Ovary (tissue), 9 donors: ENCODE results near the gene DMRTB1. TPM values are rescaled to one million over a fixed set of nuclear protein-coding genes. Genes with fewer than 3 reads are reported as not detected.

Source experiments
- DNase-seq, 5 donors: peaks; one replicate each; pipeline ENCODE4 v3.0.0-alpha.2; 2019 to 2020
- H3K27ac ChIP-seq, 2 donors: fragments of 200-600 bp; one replicate each; pipeline versions ENCODE4 v1.5.1 to v1.8.0; 2019 to 2022
- H3K27me3 ChIP-seq: fragments of 200-600 bp; one replicate; pipeline ENCODE4 v1.8.0; 2022
- H3K36me3 ChIP-seq: fragments of 200-600 bp; sonication (generic); one replicate; pipeline ENCODE4 v1.5.1; 2019
- H3K4me1 ChIP-seq: one replicate; pipeline ENCODE4 v1.8.1; 2013; ENCODE audit warnings: mild to moderate bottlenecking, moderate library complexity; ENCODE audit not compliant: insufficient read depth
- H3K4me3 ChIP-seq: fragments of 200-600 bp; sonication (generic); one replicate; pipeline ENCODE4 v1.5.1; 2017
- H3K9me3 ChIP-seq, 2 donors: fragments of 200-600 bp in 1 of 2; sonication (generic) in 1 of 2; one replicate each; pipeline versions ENCODE4 v1.5.1 to v1.8.1; 2013 to 2019; ENCODE audit warnings: mild to moderate bottlenecking in 1 of 2, moderate library complexity in 1 of 2
- EP300 ChIP-seq: sonication (generic); formaldehyde crosslinking; IDR thresholded peaks from one replicate; pipeline ENCODE4 v1.6.1; 2017; ENCODE audit warnings: antibody characterized with exemption
- POLR2A ChIP-seq: fragments of 450-650 bp; IDR thresholded peaks from one replicate; pipeline ENCODE4 v1.6.1; 2017; ENCODE audit warnings: antibody characterized with exemption, mild to moderate bottlenecking, moderate library complexity
- WGBS, 3 donors: extraction: QIAGEN DNeasy Blood & Tissue Kit in 1 of 3; methylation state at CpG; one replicate each; pipeline versions ENCODE4 v1.1.5 to v1.1.7; 2013 to 2017; 5-methylcytosine and 5-hydroxymethylcytosine counted together
- intact Hi-C, 4 donors: fragments of 100-400 bp; cut with DNase I; formaldehyde crosslinking; loops; one replicate each; pipeline versions ENCODE4 v1.11.0 to v1.15.1; 2022 to 2023
- polyA plus RNA-seq, 2 donors: library from polyadenylated mRNA; stranded (reverse); fragments of 200-250 nt in 1 of 2; fragments of 350-450 nt in 1 of 2; fragmentation: Illumina TruSeq in 1 of 2; extraction: RNeasy Lipid Tissue Mini Kit (QIAGEN cat#74804) in 1 of 2; gene quantifications; one replicate each; pipeline ENCODE4 v1.2.3, GENCODE V29; 2013 to 2014
- total RNA-seq, 7 donors: library from RNA; depleted of rRNA in 2 of 7; stranded (reverse); fragments of >200 nt in 2 of 7; fragmentation: NEBNext Ultra II Directional in 3 of 7; extraction: Animal tissue kit (Norgen Biotek cat#: 25700) in 3 of 7; gene quantifications; one replicate each; pipeline versions ENCODE4 v1.1.0 to v1.2.4, GENCODE V29; 2016 to 2023
- TF ChIP-seq, protein P1 (sequence below), 3 donors: fragments of 450-650 bp in 2 of 3; fragments of 200-600 bp in 1 of 3; IDR thresholded peaks; one replicate each; pipeline versions ENCODE4 v1.5.1 to v1.8.0; 2016 to 2022; ENCODE audit warnings: antibody characterized with exemption in 3 of 3, mild to moderate bottlenecking in 1 of 3
- donor health status: DM: no; HTN: no; CAD: no; lungs with moderate emphysema.
- donor health status: DM: no; HTN: no; CAD: no.
- donor health status: Bipolar disorder and iron deficiency.
- donor health status: DM: yes; HTN: yes; CAD: no.
- donor health status: DM: no; HTN: no; CAD: no.
- donor health status: DM: yes; HTN: yes; CAD: no.

DMRTB1 gene
- total and polyA plus RNA-seq, 9 donors: 0.06 TPM; not detected in 8

DNA sequence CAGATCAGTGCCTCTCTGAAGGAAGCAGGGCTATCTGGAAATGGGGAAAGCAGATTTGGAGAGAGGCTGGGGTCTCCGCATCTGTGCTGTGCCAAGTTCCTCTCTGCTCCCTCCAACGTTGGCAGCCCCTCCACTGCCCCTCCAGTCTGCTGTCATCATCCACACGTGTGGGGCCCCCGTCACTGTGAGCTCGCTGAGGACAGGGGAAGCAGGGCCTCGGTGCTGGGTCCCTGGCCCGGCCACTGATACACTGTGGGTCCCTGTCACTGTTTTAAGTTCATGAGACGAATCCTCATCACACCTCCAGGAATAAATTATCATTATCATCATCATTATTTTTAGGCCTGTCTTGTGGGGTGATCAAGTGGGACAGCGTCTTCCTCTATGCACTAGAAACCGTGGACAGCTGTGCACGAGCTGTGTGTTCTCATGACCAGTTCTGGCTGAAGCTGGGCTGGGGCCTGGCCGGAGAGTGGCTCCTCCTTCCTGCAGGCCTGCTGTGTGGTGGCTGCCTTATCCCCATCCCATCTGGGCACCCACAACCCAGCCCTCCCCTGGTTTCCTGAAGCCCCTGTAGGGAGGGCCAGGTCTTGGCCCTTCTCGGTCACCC lies 52.2 kb downstream of the DMRTB1 start:
- H3K27me3 ChIP-seq: no peaks in the 10 kb centered on the region
- H3K36me3 ChIP-seq: no peaks in the 10 kb centered on the region
- H3K27ac ChIP-seq: no peak overlapping the region
- intact Hi-C loops: no loop called here
- H3K4me3 ChIP-seq: no peak overlapping the region
- 77 to 88% (median 86%) methylated on average over 13 of the region's 13 CpGs for WGBS, 3 donors
- H3K9me3 ChIP-seq: no peaks in the 10 kb centered on the region
- H3K4me1 ChIP-seq: no peaks in the 10 kb centered on the region
- DNase-seq: no peak
- TF ChIP-seq, protein P1, sequence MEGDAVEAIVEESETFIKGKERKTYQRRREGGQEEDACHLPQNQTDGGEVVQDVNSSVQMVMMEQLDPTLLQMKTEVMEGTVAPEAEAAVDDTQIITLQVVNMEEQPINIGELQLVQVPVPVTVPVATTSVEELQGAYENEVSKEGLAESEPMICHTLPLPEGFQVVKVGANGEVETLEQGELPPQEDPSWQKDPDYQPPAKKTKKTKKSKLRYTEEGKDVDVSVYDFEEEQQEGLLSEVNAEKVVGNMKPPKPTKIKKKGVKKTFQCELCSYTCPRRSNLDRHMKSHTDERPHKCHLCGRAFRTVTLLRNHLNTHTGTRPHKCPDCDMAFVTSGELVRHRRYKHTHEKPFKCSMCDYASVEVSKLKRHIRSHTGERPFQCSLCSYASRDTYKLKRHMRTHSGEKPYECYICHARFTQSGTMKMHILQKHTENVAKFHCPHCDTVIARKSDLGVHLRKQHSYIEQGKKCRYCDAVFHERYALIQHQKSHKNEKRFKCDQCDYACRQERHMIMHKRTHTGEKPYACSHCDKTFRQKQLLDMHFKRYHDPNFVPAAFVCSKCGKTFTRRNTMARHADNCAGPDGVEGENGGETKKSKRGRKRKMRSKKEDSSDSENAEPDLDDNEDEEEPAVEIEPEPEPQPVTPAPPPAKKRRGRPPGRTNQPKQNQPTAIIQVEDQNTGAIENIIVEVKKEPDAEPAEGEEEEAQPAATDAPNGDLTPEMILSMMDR (IDR thresholded peaks at IDR 0.05): no peak
- TF ChIP-seq EP300 (no peak), POLR2A (no peak)

DNA sequence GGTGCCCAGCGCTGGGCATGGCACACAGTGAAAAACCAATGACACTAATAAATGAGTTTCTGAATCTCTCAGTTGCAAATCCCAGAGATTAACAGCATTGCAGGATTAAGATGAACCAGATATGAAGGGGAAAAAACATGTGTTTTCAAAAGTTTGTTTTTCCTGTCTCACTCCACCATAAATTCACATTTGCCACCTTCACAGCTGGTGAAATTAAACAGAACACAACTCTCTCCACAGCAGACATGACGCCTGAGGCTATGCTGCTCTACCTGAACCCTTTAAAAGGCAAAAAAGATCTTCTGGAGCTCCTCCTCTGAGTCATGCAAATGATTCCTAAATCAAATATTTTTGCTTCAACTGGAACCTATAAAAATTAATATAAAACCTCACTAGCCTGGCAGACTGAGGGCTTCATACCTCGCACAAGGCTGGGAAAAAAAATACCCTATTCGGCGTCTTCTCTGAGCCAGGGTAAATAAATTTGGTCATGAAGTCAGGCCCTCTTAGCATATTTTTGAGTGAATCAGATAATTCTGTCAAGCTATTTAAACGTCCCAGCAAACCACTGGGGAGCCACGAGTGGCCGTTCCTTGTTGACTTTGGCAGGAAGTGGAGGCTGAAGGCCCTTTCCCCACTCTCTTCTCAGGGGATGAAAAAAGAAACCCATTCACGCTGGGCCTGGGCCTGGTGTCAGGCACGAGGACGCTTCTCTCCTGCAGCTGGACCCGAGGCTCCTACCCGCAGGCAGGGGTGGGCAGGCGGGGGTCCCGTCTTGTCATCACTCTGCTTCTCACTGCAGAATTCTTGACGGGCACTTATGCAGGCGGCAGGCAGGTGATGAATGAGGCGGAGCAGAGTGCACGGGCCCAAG lies 53.0 kb downstream of the DMRTB1 start:
- intact Hi-C loops: no loop called here
- Histone ChIP-seq H3K4me3 (no peak overlapping the region), H3K27me3 (no peaks in the 10 kb centered on the region), H3K36me3 (no peaks in the 10 kb centered on the region), H3K4me1 (no peaks in the 10 kb centered on the region), H3K27ac (no peak overlapping the region), H3K9me3 (no peaks in the 10 kb centered on the region)
- TF ChIP-seq EP300 (no peak), POLR2A (no peak)
- TF ChIP-seq, protein P1 (IDR thresholded peaks at IDR 0.05): no peak
- WGBS, 3 donors: 70 to 78% (median 77%) methylated on average over 19 of the region's 19 CpGs
- no peak for DNase-seq

DNA sequence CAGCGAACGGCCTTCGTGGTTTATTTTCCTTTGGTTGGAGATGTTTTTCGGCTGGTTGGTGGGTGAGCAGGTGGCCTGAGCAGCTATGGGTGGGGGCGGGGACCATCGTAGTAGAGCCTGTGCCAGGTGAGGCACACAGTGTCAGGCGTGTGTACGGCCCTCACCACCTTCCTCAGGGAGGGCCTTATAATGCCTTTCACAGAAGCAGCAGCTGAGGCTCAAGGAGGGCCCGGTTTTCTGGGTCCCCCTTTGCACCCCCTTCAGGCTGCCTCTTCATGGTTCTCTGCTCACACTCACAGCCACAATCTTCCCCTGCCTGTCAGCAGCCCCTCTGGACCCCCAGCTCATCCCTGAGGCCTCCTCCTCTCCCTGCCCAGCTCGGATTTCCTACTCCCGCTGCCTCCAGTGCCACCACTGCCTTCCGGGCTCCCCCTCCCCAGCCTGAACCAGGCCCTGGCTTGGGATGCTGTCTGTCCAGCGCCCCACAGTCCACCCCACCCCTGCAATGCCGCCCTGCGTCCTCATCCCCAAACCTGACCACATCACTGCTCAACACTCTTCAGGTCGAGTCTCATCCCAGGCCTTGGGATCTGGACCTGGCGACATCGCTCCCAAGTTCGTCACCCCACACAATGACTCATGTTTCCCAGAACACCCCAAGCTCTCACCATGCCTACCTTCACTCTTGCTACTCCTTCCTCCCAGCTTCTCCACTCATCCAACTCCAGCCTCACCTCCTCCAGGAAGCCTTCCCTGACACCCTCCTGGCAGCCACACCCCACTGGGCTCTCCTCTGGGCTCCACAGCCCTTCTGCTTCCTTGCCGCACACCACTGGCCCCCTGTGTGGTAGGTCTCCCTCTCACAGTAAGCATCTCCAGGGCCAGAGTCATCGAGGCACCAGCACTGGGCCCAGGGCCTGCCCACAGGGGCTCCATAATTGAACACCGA lies 53.9 kb downstream of the DMRTB1 start:
- no peak for DNase-seq
- 82 to 87% (median 84%) methylated on average over 21 to 22 of the region's 22 CpGs for WGBS, 3 donors

More for the DNA sequence above, 53.9 kb downstream of the DMRTB1 start:
- TF ChIP-seq, protein P1 (IDR thresholded peaks at IDR 0.05): no peak
- TF ChIP-seq EP300 (no peak), POLR2A (no peak)
- no peaks in the 10 kb centered on the region for H3K36me3 ChIP-seq
- no peak overlapping the region for H3K4me3 ChIP-seq
- no peaks in the 10 kb centered on the region for H3K27me3 ChIP-seq
- no peaks in the 10 kb centered on the region for H3K9me3 ChIP-seq
- intact Hi-C loops: no loop called here
- H3K27ac ChIP-seq: no peak overlapping the region
- H3K4me1 ChIP-seq: no peaks in the 10 kb centered on the region
